Measurements from ENCODE around the gene DNAH10.

DNA sequence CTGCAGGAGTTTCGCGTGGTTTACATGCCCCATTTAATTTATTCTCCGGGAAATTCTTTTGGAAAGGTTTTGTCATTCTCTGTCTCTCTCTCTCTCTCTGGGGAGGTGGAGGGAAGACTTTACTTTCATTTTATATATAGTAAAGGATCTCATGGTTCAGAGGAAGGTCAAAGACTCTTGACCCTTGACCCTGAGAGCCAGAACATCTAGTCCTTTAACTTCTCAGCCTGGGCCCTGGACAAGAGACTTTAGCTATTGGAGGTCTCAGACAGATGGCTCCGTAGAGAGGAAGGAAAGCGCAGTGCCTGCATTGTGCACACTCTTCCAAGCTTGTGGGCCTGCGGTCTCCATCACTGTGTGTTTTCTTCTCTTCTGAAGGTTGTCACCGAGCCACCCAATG is 166.8 kb downstream of the DNAH10 start:
- TF ChIP-seq CTCF (IDR thresholded peaks at IDR 0.05 in 4 of 5, conservative IDR thresholded peaks at IDR 0.05 in 1 of 5) (no peak), POLR2A (IDR thresholded peaks at IDR 0.05) (no peak)
